ENCODE data around the gene CCDC12.

DNA sequence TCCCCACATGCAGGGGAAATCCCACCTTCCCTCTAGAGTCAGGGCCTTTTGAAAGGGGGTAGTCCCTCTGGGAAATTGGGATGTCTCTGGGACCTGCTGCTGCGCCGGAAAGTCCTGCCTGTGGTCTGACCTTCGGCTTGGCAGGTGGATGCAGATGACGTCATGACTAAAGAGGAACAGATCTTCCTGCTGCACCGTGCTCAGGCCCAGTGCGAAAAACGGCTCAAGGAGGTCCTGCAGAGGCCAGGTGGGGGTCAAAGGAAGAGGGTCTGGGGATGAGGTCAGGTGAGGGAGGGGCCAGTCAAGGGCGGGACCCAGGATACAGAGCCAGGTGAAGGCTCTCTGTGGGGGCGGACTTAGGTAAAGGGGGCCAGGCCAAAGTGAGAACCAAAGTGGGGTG is 82.8 kb downstream of the CCDC12 start:
- TF ChIP-seq CTCF (IDR thresholded peaks at IDR 0.05; ENCODE audit: low read depth, low read length) (no peak), POLR2A (IDR thresholded peaks at IDR 0.05; ENCODE audit: extremely low read depth, insufficient read length) (no peak), MAX (IDR thresholded peaks at IDR 0.05; ENCODE audit: low read depth, low read length) (no peak), MYC (IDR thresholded peaks at IDR 0.05; ENCODE audit: low read depth, low read length) (no peak)
